Natural killer cell (primary cell): ENCODE measurements around the gene LYRM2. TPM values are rescaled to one million over a fixed set of nuclear protein-coding genes. Genes with fewer than 3 reads are reported as not detected.

Experiments
- ATAC-seq, 3 donors: fragments of 150-1000 bp in 2 of 3; fragments of 200-7000 bp in 1 of 3; cut with Tn5 transposase; 1 replicate in 1 of 3; 2 replicates in 2 of 3; pipeline ENCODE4 v1.10.0; 2021; ENCODE audit warnings: mild to moderate bottlenecking in 2 of 3, moderate library complexity in 2 of 3
- DNase-seq, 2 donors: peaks; one replicate each; pipeline versions ENCODE4 v3.0.0 to v3.0.0-alpha.2; 2013 to 2021; ENCODE audit warnings: mixed read lengths in 1 of 2
- H3K27ac ChIP-seq: one replicate; pipeline ENCODE4 v1.5.1; 2013; ENCODE audit warnings: mild to moderate bottlenecking, low read length
- H3K27me3 ChIP-seq: one replicate; pipeline ENCODE4 v1.6.1; 2013; ENCODE audit warnings: low read length; ENCODE audit not compliant: control insufficient read depth, insufficient read depth
- H3K36me3 ChIP-seq: one replicate; pipeline ENCODE4 v1.6.1; 2013; ENCODE audit warnings: low read length; ENCODE audit not compliant: control insufficient read depth, insufficient read depth
- H3K4me1 ChIP-seq: one replicate; pipeline ENCODE4 v1.6.1; 2013; ENCODE audit warnings: low read length; ENCODE audit not compliant: control insufficient read depth, insufficient read depth
- H3K4me3 ChIP-seq: one replicate; pipeline ENCODE4 v1.5.1; 2013; ENCODE audit warnings: low read length
- H3K9me3 ChIP-seq: one replicate; pipeline ENCODE4 v1.6.1; 2013; ENCODE audit warnings: low read length; ENCODE audit not compliant: control insufficient read depth, insufficient read depth
- H3K27ac Mint-ChIP-seq, 2 donors: one replicate each; pipeline ENCODE4 v1.8.0; 2022; ENCODE audit warnings: mild to moderate bottlenecking in 2 of 2, mixed read lengths in 2 of 2, moderate library complexity in 1 of 2
- H3K27me3 Mint-ChIP-seq, 2 donors: one replicate each; pipeline ENCODE4 v1.8.0; 2022; ENCODE audit warnings: low read depth in 2 of 2, mixed read lengths in 2 of 2
- H3K36me3 Mint-ChIP-seq: one replicate; pipeline ENCODE4 v1.8.0; 2022; ENCODE audit warnings: mixed read lengths
- H3K4me1 Mint-ChIP-seq, 2 donors: one replicate each; pipeline ENCODE4 v1.8.0; 2022; ENCODE audit warnings: mixed read lengths in 2 of 2
- H3K4me3 Mint-ChIP-seq: one replicate; pipeline ENCODE4 v1.8.0; 2022; ENCODE audit warnings: mild to moderate bottlenecking, moderate library complexity, mixed read lengths
- H3K9me3 Mint-ChIP-seq, 2 donors: one replicate each; pipeline ENCODE4 v1.8.0; 2022; ENCODE audit warnings: mixed read lengths in 2 of 2
- WGBS: methylation state at CpG from one replicate; pipeline ENCODE4 v1.1.7; 2013; ENCODE audit warnings: missing lambda C conversion rate; ENCODE audit not compliant: insufficient coverage; 5-methylcytosine and 5-hydroxymethylcytosine counted together
- intact Hi-C: fragments of 100-400 bp; cut with micrococcal nuclease; formaldehyde crosslinking; loops from one replicate; pipeline ENCODE4 v1.14.2; 2022
- total RNA-seq, 4 donors: library from RNA; stranded (reverse); fragments of 120-200 nt in 1 of 4; gene quantifications; one replicate each; pipeline versions ENCODE4 v1.2.3 to v1.2.4, GENCODE V29; 2013 to 2022
- TF ChIP-seq, protein P1 (sequence below): fragments of 200-600 bp; IDR thresholded peaks from one replicate; pipeline ENCODE4 v1.8.0; 2022; ENCODE audit warnings: antibody characterized with exemption

Gene LYRM2
- total RNA-seq, 3 donors from 2014 or later (not counting 1 experiment from before 2014, with no cell fraction given): 21.1 to 25.5 (median 25.0) TPM

DNA sequence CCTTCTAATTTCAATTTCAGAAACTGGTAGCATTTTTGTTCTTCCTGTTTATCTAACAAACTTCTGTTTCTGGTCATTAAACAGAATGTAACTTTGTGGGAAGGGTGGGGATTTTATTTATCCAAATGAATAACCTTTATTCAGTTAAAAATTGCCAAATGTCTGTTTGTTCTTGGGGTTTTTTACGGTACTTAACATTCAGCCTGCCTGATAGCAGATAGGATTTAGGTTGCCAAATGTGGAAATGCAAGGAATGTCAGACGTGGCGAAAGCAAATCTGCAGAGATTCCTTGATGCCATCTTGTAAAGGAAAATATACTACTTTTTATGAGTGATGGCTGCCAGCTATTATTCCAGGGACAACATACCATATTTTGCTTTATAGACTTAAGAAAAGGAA lies 95.7 kb downstream of the LYRM2 start:
- H3K27me3 ChIP-seq: no peaks in the 10 kb centered on the region
- Mint-ChIP-seq H3K9me3 (no peaks in the 10 kb centered on the region), H3K4me1 (no peaks in the 10 kb centered on the region), H3K27me3 (peaks cover 0 to 24% of the 10 kb centered on the region in 2 donors), H3K4me3 (no peak overlapping the region), H3K27ac (no peak overlapping the region), H3K36me3 (no peaks in the 10 kb centered on the region)
- H3K27ac ChIP-seq: no peak overlapping the region
- TF ChIP-seq, protein P1, sequence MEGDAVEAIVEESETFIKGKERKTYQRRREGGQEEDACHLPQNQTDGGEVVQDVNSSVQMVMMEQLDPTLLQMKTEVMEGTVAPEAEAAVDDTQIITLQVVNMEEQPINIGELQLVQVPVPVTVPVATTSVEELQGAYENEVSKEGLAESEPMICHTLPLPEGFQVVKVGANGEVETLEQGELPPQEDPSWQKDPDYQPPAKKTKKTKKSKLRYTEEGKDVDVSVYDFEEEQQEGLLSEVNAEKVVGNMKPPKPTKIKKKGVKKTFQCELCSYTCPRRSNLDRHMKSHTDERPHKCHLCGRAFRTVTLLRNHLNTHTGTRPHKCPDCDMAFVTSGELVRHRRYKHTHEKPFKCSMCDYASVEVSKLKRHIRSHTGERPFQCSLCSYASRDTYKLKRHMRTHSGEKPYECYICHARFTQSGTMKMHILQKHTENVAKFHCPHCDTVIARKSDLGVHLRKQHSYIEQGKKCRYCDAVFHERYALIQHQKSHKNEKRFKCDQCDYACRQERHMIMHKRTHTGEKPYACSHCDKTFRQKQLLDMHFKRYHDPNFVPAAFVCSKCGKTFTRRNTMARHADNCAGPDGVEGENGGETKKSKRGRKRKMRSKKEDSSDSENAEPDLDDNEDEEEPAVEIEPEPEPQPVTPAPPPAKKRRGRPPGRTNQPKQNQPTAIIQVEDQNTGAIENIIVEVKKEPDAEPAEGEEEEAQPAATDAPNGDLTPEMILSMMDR: no peak
- no peak overlapping the region for H3K4me3 ChIP-seq
- ATAC-seq: no peak
- H3K36me3 ChIP-seq: no peaks in the 10 kb centered on the region
- WGBS: 93% methylated on average over 1 of the region's 3 CpGs
- H3K9me3 ChIP-seq: no peaks in the 10 kb centered on the region
- intact Hi-C loops: no loop called here
- H3K4me1 ChIP-seq: no peaks in the 10 kb centered on the region
- DNase-seq: no peak

DNA sequence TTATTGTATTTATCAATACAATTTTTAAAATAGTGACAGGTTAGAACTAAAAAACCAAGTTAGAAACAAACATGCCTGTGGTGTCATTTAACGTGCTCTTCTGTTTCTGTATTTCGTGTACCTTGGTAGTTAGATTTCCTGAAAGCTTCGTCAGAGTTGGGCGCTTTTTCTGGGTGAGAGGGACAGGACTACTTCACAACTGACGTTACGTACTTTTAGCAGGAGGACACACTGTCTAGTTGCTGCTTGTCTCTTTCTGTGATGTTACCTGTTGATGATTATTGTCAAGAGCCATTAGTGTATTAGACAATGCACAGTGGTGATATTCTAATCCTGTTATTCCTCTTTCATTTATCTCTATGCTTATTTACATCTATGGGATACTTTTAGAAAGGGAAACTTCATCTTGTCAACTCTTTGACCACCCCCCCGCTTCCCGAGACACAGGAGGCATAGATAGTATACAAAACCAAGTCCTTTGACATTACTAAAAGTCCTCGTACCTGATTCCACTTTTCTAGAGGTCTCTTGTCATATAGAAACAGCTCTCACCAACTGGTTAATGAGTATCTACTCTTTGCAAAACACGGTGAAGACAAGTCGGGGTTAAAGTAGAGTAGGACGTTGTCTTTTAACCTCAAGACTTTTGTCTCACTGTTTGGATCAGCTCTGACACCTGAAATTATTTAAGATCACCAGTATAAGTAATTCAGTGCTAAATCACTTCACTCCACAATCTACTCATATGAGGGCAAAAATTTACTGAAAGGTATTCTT lies 96.3 kb downstream of the LYRM2 start:
- TF ChIP-seq, protein P1: no peak
- Histone ChIP-seq H3K4me1 (no peaks in the 10 kb centered on the region), H3K4me3 (no peak overlapping the region), H3K27me3 (no peaks in the 10 kb centered on the region), H3K36me3 (no peaks in the 10 kb centered on the region), H3K27ac (no peak overlapping the region), H3K9me3 (no peaks in the 10 kb centered on the region)
- ATAC-seq (no peak), DNase-seq (no peak)
- H3K27ac Mint-ChIP-seq: no peak overlapping the region
- intact Hi-C loops: no loop called here
- no peaks in the 10 kb centered on the region for H3K9me3 Mint-ChIP-seq
- H3K27me3 Mint-ChIP-seq: peaks cover 0 to 24% of the 10 kb centered on the region in 2 donors
- WGBS: 91% methylated on average over 12 of the region's 12 CpGs
- no peak overlapping the region for H3K4me3 Mint-ChIP-seq
- H3K36me3 Mint-ChIP-seq: no peaks in the 10 kb centered on the region
- no peaks in the 10 kb centered on the region for H3K4me1 Mint-ChIP-seq

DNA sequence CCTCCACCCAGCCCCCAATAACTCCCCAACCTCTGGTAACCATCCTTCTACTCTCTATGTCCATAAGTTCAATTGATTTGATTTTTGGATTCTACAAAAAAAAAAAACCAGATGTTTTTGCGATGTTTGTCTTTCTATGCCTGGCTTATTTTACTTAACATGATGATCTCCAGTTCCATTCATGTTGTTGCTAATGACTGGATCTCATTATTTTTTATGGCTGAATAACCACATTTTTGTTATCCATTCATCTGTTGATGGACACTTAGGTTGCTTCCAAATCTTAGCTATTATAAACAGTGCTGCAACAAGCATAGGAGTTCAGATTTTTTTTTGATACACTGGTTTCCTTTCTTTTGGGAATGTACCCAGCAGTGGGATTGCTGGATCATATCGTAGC lies 98.8 kb downstream of the LYRM2 start:
- H3K4me1 Mint-ChIP-seq: no peaks in the 10 kb centered on the region
- no peaks in the 10 kb centered on the region for H3K27me3 ChIP-seq
- H3K36me3 ChIP-seq: no peaks in the 10 kb centered on the region
- no peaks in the 10 kb centered on the region for H3K4me1 ChIP-seq
- TF ChIP-seq, protein P1: no peak
- intact Hi-C loops: no loop called here
- no peaks in the 10 kb centered on the region for H3K9me3 ChIP-seq
- H3K9me3 Mint-ChIP-seq: no peaks in the 10 kb centered on the region
- ATAC-seq (no peak), DNase-seq (no peak)
- H3K27ac Mint-ChIP-seq: no peak overlapping the region
- no peak overlapping the region for H3K4me3 ChIP-seq
- no peaks in the 10 kb centered on the region for H3K36me3 Mint-ChIP-seq
- WGBS: 88% methylated on average over 2 of the region's 2 CpGs
- H3K27ac ChIP-seq: no peak overlapping the region
- no peak overlapping the region for H3K4me3 Mint-ChIP-seq
- peaks cover 0 to 24% of the 10 kb centered on the region in 2 donors for H3K27me3 Mint-ChIP-seq

DNA sequence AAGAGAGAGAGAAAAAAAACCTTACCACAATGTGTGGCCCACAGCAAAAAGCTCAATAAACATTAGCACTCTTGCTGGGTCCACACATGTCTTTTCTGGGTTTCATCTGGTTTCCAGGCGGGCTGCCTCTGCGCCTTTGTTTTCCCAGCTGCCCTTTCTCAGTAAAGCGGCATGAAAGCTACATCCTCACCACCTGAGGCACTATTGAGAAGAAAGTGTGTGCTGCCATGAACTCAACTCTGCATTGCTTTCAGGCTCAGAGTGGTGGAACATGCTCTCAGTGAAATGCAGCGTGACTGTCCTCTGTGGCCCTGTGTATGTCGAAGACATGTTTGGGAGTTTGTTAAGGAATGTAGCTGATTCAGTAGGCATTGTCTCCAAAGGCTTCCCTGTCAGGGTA lies 102.3 kb downstream of the LYRM2 start:
- Histone ChIP-seq H3K9me3 (no peaks in the 10 kb centered on the region), H3K27me3 (no peaks in the 10 kb centered on the region), H3K27ac (no peak overlapping the region), H3K36me3 (no peaks in the 10 kb centered on the region), H3K4me1 (no peaks in the 10 kb centered on the region), H3K4me3 (no peak overlapping the region)
- Mint-ChIP-seq H3K4me1 (no peaks in the 10 kb centered on the region), H3K27ac (no peak overlapping the region), H3K9me3 (no peaks in the 10 kb centered on the region), H3K4me3 (no peak overlapping the region), H3K27me3 (peaks cover 0 to 16% of the 10 kb centered on the region in 2 donors), H3K36me3 (no peaks in the 10 kb centered on the region)
- DNase-seq (no peak), ATAC-seq (no peak)
- TF ChIP-seq, protein P1: no peak
- WGBS: 95% methylated on average over 5 of the region's 5 CpGs
- intact Hi-C loops: no loop called here
